Gastroesophageal sphincter (tissue), 2 donors: ENCODE measurements around the gene BARHL1.

ENCODE experiments used
- EP300 ChIP-seq: sonication (generic); formaldehyde crosslinking; IDR thresholded peaks from one replicate; pipeline ENCODE4 v1.6.1; 2017; ENCODE audit warnings: antibody characterized with exemption, mild to moderate bottlenecking
- POLR2A ChIP-seq, 2 donors: fragments of 450-650 bp; IDR thresholded peaks; one replicate each; pipeline ENCODE4 v1.6.1; 2017; ENCODE audit warnings: antibody characterized with exemption in 2 of 2, mild to moderate bottlenecking in 2 of 2, moderate library complexity in 1 of 2

GRCh38 chr9:132588098-132588497 is 5.7 kb downstream of the BARHL1 start:
- TF ChIP-seq POLR2A (IDR thresholded peaks at IDR 0.05) (no peak), EP300 (no peak)
